Left hindlimb (tissue), 1 donor: Measurements from ENCODE around the gene PRRX1.
A peak's percentile ranks its signal among the peaks of the same experiment; 100 is the strongest.

Source experiments
- DNase-seq: peaks from one replicate; pipeline ENCODE4 v3.0.0-alpha.2; 2018

The PRRX1 gene

DNA sequence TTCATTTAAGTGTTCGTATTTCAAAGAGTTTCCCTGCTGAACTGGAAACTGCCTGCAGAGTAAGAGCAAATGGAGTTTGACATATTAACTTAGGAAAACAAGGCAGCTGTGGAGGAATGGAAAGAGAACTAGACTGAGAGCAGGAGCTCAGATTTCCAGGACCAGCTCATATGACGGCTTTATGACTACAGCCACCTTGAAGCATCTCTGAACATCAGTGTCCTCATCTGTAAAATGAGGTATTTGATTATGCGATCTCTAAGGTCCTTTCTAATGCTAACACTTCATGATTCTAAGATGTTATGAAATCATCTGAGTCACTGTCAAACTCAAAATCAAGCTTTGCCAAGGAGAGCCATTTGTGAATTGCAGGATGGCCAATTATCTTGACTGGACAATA lies 112.3 kb downstream of the PRRX1 start:
- no peak for DNase-seq

DNA sequence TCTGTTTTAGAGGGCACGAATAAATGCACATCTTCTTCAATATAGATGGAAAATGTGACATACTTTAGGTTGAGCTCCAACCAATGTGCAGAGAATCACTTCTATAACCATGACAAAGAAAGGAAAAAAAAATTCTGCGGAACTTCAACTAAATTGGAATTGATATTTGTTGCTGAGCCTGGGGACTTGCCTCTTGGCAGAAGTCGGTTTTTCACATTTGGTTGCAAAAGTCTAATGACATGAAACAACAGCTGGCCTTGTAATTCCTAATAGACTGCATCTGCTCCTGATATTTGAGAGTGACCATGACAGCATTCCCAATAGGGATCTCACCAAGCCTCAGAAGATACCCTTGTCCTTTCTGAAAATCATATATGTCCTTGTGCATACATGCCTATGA lies 112.8 kb downstream of the PRRX1 start:
- peak; percentile 50 for DNase-seq
